A204.1 (cell line): ENCODE data around the gene NDUFS8.

Source experiments
- FAIRE-seq: peaks from 2 replicates; lab custom pipeline; 2012; peaks lifted over from hg19 to GRCh38; lab: Jason Lieb, UNC

The NDUFS8 gene

GRCh38 chr11:68051191-68052136 is 21.0 kb downstream of the NDUFS8 start:
- FAIRE-seq = no peak

DNA sequence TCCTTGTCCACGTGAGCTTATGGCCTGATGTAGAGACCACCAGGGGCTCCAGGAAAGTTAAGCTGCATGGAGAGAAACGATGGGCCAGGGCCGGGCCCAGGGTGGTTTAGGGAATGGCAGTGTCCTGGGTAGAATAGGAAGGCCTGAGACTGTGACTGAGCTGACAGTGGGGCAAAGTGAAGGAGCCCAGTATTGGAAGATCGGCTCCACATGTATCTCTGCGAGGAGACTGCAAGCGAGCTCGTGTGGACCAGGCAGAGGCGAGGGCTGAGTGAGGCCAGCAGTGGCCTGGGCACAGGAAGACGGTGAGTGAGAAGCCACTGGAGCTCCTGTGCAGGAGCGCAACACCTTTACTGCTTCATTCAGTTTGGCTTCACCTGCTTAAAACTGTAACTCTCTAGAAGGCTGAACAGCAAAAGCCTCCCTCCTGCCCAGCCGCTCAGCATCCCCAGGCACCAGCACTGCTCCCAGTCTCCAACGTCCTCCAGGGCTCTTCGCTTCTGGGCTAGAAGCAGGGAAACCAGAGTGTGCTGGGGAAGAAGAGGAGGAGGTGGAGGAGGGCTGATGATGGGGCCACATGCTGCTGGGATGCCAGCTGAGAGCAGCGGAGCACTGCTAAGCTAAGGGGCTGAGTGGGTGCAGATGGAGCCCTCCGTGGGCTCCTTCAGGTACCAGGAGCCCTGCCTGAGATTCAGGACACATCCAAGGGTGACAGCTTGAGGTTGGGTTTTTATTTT is 21.8 kb downstream of the NDUFS8 start:
- no peak for FAIRE-seq

DNA sequence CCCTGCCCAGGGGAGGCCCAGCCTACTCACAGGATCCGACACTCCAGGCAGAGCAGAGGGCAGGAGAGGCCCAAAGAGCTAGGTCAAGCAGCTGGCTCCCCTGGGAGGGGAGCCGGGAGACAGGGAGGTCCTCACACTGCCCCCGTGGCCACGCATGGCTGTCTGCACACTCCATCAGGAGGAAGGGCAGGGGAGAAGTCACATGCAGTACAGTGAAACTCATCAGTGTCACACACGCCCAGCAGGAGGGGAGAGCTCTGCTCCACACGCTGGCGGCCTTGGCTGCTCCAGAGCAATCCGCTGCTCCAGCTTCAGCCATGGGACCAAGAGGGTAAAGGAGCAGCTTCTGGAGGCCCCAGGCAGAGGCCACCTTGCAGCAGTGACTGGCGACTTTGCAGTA is 22.6 kb downstream of the NDUFS8 start:
- no peak for FAIRE-seq

DNA sequence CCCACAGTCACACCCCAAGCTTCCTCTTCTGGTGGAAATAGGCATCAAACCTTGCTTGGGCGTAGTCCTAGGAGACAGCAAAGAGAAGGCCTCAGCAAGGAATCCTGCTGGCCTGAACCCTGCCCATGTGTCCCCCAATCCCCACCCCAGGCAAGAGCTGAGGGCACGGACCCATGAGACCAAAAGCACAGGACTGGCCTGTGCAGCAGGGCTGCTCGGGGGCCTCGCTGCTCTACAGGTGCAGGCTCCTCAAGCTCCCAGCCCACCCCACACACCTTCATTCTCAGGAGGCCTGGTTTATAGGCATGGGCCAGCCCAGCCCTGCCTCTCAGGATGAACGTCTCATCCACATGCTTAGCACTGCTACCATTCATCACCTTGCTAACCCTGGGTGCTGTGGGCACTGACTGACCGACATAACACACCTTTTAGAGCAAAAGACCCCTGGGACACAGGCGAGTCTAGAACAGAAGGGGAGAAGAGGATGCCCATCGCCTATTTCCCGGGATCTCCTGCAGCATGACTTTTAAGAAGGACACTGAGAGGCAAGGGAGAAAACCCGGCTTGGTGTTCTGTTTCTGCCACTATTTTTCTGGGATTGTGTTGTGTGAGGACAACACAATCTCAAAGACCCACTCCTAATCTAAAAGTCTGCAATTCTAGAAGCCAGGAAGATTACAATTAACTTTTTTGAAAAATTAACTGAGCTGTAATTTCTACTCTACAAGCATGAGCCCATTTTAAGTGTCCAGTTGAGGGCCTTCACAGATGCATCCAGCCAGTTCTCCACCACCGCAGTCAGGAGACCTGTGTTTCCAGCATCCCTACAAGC is 23.7 kb downstream of the NDUFS8 start:
- FAIRE-seq = no peak

- FAIRE-seq = no peak
Observed at GRCh38 chr11:68056317-68057285, 26.1 kb downstream of the NDUFS8 start.

- no peak for FAIRE-seq
Observed at GRCh38 chr11:68057807-68058206, 27.3 kb downstream of the NDUFS8 start.

- FAIRE-seq = no peak
Observed at GRCh38 chr11:68061508-68061907, 31.0 kb downstream of the NDUFS8 start.

DNA sequence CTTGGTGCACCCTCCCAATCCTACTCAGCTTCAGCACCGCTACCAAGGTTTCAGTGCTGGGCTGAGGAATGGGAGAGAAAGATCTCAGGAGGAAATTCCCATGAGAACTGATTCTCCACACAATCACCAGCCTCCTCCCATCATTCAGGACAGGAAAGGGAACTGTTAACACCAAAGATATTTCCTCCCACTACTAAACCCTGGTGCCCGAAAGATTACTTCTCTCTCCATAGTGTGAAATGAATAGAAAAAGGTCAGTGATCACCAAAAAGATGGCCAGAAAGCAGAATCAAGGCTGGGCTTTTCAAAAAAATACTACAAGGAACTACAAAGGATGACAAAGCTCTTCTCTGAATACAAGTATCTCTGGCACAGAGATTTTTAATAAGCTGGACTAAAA is 34.4 kb downstream of the NDUFS8 start:
- FAIRE-seq = no peak

DNA sequence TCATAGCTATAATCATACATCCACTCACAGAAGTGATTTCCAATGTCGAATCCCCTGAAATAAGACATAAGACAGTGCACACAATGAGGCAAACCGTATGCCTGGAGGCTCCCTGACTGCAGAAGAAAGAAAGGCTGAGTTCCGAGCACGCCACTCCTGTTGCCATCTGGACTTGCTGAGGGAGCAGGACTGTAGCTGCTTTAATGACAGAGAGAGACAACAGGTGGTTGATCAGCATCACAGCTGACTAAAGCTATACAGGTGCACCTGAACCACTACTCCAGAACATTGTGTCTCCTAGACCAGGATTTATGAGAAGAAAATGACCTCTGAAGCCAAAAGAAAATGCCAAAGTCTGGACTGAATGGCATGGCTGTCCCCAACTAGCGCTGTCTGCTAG is 35.4 kb downstream of the NDUFS8 start:
- FAIRE-seq = no peak

- FAIRE-seq = no peak
Observed at GRCh38 chr11:68066742-68067141, 36.3 kb downstream of the NDUFS8 start.

GRCh38 chr11:68067991-68068390 is 37.5 kb downstream of the NDUFS8 start:
- FAIRE-seq = no peak

DNA sequence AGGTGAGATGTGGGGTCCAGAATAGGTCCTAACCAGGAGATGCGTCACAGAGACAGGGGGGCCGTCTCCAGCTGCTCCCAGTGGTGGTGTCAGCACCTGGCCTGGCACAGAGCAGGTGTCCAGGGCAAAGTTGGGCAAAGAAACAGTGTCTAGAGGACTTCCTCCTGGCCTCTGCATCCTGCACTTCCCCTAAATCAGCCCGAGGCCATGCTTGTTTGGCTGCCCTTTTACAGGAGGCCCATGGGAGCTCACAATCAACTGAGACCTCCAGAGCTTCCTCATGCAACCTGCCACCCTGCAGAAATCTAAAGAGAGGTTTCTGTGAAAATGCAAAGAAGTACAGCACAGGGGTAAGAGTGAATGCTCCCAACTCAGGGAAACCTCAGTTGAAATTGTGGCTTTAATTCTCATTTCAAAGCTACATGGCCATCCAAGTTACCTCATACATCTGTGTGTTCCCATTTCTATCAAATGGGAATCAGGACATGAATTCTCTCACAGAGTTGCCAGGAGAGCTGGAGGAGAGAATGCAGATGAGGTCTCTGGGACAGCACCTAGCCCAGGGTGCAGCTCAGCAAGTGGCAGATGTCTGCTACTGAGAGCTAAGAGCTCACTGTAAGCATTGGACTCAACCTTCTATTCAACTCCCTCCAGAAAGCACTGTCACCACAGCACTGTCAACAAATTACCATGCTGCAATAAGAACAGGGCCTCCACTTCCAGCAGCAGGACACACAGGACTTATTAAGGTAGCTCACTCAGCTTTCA is 41.0 kb downstream of the NDUFS8 start:
- FAIRE-seq = no peak

- FAIRE-seq = no peak
Observed at GRCh38 chr11:68074584-68075352, 44.3 kb downstream of the NDUFS8 start.

DNA sequence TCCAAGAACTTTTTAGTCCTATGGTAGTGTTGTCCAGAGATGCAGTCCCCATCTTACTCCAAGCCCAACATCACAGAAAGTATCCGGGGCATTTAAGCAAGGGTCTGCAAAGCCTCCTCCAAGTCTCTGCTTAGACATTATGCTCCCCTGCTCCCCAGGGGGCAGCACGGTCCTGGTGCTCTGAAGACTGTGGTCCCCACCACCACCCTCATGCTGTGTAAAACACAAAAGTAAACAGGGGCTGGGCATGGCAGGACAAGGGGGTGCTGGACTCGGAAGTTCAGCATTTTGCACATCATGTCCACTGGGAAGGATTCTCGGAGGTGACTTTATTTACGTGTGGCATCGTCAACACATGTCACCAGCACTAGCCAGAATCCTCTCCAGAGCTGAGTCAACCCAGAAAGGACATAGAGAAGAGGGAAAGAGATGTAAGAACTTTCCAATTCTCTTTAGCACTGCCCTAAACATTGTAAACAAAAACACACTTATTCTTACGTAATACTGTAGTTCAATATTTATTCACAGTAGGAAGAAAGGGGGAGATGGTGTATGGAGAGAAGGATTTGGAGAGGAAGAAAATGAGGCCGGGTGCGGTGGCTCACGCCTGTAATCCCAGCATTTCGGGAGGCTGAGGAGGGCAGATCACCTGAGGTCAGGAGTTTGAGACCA is 46.0 kb downstream of the NDUFS8 start:
- FAIRE-seq = no peak

- FAIRE-seq = no peak
Observed at GRCh38 chr11:68077617-68078582, 47.4 kb downstream of the NDUFS8 start.

DNA sequence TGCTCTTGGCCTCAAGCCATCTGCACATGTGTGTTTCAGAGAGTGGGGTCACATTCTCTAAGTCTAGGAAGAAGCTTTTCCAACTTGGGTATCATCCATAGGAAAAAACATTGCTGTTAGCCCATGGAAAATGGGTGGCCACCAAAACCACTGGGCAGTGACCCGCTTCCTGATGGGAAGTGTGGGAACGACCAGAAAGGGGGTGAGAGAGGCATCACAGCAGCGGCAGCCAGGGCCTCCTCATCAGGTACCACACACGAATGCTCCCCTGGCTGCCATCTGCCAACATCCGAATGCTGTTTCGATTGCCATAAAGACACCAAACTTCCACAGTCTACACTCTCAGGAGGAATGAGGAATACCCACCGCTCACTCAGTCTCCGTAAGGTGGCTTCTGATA is 50.4 kb downstream of the NDUFS8 start:
- FAIRE-seq = no peak

DNA sequence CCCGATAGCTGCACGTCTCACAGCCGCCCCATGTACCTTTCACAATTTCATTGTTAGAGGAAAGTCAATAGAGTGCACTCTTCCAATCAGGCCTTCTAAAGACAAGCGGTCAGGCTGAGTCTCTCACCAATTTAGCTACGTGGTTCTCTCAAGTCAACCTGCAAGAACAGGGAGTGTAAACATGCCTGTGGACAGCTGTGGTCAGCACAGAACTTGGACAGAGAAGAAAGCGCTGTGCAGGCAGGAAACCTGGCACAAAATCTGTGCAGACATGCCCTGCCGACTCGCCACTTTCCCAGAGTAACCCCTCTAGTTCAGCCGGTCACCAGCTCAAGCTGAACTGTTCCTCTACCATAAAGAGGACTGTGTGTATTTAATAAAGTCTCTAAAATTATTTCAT is 51.2 kb downstream of the NDUFS8 start:
- FAIRE-seq = no peak

DNA sequence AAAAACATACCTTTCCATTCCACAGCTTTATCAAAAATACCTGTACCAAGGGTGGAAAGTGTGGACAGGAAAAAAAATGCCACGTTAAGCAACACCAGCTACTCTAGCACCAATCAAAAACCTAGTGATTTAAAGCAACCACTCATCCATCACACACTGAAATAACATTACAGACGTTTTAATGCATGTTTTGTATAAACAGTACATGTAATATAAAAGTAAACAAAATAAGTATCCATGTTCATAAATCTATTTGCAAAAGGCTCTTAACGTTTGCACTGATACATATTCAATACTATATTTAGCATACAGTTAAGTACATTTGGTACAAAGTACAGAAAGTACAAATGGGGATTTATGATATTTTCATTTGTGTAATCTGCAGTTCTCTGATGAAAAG is 52.0 kb downstream of the NDUFS8 start:
- FAIRE-seq = no peak
